HG02759 (cell line): ENCODE results near the gene PITPNM2.

Experiments
- ATAC-seq: cut with Tn5 transposase; IDR thresholded peaks from one replicate; pipeline ENCODE4 v1.9.1; 2021; ENCODE audit warnings: mild to moderate bottlenecking, moderate library complexity; ENCODE audit not compliant: unreplicated experiment

Gene PITPNM2

DNA sequence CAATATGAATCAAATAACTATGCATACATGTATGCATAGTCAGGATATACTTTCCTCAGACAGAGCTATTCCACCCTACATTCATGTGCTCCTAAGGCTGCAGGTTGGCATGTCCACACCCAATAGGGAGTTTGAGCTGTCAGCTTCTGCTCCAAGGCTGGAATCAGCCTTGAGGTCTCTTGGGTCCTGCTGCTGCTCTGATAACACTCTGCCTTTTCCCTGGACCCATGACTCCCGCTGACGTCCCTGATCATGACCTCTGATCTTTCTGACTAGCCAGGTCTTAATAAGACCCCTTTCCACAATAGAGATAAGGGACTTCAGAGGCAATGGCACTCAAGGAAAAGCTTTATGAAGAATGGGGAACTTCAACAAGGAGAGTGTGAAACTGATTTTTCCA is 5.7 kb downstream of the PITPNM2 start:
- ATAC-seq = no peak

DNA sequence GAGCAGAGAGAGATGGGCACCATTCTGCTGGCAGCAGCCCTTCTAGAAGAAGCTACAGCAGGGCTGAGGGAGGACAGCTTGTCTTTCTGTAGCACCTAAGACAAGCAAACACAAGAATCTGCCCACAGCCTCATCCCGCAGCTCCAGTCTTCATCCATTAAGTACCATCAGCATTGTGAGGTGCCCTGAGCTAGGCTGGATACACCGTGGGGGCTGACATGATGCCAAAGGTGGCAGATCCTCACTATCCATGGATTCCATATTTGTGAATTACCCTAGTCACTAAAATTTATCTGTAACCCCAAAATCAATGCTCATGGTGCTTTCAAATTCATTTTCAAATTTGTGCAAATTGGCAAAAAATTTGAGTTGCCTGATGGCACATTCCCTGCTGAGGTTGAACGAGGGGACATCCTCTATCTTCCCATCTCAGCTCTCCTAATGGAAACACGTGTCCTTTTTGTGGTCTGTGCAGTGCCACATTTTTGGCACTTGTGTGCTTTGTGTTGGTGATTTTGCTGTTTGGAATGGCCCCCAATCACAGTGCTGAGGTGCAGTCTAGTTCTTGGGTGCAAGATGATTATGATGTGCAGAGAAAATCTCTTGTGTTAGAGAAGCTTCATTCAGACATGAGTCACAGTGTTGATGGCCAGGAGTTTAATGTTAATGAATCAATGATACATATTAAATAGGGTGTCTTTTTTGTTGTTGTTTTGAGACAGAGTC is 7.0 kb downstream of the PITPNM2 start:
- ATAC-seq = no peak

DNA sequence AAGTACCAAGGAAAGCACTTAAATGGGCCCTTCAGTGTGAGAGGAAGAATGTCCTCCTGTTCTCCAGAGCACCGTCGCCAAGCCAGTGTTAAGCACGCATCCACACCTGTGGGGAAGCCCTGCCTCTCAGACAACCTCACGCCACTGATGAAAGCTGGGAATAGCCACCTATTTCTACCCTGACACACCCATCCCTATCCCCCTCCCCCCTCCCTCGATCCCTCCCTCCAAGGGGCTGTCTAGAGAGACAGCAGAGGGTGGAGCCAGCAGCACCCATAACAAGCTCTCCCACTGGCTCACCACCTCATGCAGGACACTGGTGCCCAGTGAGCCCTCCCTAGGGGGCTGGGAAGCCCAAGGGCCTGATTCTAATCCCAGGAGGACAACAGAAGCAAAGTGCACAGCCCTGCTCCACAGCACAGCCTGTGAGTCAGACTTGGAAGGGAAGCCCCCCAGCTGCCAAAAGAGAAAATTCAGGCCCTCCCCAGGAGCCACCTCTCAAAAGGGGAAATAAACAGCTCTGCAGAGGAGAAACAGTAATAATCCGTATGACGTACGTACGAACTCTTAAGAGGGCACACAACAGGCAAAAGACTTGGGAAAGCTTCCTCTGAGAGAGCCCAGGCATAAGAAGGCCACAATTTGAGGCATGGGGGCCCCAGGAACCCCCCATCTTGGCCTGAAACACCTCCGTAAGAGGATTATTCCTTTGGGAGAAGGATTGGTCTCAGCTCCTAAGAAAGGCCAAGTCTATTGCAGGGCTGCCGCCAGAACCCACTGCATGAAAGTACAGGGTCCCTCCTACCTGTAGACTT is 7.8 kb downstream of the PITPNM2 start:
- ATAC-seq = no peak

- no peak for ATAC-seq
Measured at GRCh38 chr12:123142518-123142840, 8.4 kb downstream of the PITPNM2 start.

DNA sequence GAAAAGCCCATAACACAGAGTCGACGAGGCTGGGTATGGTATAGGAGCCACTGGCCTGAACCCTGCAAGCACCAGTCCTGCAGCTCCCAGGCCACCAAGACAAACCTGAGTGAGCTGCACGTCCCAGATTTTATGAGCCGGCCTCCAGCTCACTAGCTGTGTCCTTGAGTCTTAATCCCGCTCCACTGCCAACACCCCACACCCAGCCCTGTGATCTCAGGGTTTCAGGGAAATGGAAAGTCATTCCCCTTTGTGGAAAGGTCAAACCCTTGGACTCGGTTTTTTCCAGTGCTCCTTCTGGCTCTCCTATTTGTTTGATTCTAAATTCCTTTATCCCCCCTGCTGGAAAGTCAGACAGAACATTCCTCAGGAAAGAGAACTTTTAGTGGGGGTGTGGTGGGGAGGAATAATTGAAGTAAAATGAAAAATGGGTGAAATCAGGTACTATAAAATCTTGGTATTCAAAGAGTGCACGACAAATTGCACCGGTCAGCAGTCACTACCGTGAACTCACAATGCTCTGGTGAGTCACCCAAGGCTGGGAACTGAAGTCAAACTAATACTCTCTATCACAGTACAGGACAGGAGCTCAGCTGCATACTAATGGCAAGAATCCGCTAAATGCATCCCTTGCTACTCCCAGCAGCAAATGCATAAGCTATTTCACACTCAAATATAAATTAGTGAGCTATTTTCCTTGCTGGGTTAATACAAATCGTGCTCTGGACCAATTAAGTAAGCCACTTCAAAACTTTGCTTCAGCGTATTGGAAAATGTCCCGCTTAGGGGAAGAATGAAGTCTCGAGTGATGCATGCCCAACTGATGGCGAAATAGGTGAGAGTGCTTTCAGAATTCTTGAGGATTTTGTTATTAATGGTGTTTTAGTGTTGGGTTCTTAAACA is 9.0 kb downstream of the PITPNM2 start:
- ATAC-seq = no peak

DNA sequence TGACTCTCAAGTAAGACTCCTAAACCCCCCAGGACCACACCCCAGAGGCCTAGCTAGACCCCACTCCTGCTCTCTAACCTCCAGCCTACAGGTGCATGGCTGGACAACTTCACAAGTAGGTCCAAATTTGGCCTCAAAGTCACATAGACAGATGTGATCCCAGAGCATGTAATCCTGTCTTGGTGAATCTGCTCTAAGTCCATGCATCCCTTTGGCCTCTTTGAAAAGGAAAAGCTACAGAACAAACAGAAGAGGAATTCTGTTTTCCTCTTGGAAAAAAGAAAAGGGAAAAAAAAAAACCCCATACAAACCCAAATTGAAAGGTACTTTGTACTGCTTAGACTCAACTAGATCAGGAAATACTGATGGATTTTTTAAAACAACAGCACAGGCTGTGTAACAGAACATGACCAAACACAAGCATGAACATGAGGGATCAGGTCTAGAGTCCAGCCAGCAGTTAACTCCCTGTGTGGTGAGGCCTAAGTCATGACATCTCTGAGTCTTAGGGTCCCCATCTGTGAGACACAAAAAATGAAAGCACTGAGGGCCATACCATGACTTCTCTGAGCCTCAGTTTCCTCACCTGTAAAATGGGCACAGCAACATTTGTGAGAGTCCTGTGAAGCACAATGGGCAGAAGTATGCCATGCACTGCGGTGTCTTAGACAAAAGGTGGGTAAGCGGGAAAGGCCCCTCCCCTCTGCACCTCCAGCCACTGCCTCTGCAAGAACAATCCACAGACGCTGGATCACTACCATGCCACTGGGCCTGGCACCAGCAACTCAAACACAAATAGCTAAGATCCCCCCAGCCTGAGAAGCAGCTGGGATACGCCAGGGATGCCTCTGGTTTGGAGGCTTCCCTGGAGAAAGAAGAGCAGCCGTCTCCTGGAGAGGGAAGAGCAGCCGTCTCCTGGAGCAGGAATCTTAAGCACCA is 9.9 kb downstream of the PITPNM2 start:
- no peak for ATAC-seq

GRCh38 chr12:123139926-123140675 is 10.8 kb downstream of the PITPNM2 start:
- ATAC-seq = no peak

- ATAC-seq = no peak
Measured at GRCh38 chr12:123135688-123136087, 15.2 kb downstream of the PITPNM2 start.

GRCh38 chr12:123134826-123135225 is 16.1 kb downstream of the PITPNM2 start:
- ATAC-seq = no peak

DNA sequence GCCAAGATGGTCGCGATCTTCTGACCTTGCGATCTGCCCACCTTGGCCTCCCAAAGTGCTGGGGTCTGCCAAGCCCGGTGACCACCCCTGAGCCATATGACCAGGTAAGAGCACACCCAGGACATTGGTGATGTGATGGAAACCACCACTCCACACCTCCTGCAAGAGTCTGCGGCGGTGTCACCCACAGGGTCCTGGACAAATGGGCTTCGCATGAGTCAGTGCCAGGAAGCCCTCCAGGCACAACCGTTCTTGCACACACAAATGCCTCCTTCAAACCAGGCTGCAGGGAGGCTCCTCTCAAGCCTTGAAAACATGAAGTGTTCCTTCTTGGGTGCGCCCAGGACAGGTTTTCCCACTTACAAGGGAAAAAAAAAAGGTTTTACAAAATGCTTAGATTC is 16.6 kb downstream of the PITPNM2 start:
- ATAC-seq = no peak

GRCh38 chr12:123133701-123134100 is 17.2 kb downstream of the PITPNM2 start:
- ATAC-seq = no peak

- ATAC-seq = no peak
Measured at GRCh38 chr12:123132951-123133619, 17.8 kb downstream of the PITPNM2 start.

DNA sequence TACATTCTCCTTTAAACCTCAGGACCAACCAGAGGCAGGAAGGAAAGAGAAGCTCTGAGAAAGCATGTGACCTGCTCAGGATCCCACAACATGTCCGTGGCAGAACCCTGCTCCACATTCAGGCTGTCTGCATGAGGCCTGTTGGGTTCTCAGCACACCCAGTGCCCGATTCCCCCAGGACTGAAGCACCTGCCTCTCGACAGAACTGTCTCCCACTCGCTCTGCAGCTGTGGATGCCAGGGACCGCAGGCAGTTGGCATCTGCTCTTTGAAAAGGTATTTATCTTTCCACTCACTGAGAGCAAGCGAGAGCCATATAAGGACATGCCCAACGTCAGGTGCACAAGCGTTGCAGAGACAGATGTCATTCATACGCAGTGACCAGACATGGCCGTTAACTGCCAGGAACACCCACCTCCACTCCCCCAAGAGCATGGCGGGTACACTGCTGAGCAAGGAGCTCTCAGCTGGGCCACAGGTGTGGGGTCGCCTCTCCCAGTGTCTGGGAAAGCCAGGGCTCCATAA is 18.9 kb downstream of the PITPNM2 start:
- ATAC-seq = no peak

DNA sequence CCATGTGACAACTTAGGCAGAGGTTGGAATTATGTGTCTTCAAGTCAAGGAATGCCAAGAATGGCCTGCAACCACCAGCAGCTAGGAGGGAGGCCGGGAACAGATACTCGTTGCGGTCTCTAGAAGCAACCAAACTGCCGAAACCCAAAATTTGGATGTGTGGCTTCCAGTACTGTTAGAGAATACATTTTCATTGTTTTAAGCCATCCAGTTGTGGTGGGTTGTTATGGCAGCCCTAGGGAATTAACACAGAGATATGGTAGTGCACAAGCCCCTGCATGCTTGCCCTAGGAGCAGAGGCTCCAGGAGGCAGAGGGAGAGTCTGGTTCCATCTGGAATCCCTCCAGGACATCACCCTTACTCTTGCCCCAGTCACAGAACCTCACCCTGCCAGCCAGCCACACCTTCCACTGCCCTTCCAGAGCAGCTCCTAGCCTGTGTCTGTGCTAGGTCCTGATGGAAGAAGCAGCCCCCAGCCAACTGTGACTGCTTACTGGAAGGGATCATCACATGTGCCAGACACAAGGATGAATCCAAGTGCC is 19.5 kb downstream of the PITPNM2 start:
- ATAC-seq = no peak

DNA sequence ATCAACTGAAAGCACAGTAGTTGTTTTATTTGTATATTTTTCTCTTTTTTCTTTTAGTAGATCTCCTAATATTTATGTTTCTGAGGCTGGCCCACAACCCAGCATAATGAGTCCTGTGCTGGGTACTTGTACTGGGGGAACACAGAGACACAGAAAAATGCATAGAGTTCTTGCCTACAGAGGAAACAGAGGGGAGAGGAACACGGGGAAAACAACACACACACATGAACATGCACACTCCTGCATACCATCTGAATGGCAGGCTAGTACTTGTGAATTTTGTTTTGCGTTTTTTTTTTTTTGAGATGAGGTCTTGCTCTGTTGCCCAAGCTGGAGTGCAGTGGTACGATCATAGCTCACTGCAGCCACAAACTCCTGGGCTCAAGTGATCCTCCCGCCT is 21.3 kb downstream of the PITPNM2 start:
- no peak for ATAC-seq

DNA sequence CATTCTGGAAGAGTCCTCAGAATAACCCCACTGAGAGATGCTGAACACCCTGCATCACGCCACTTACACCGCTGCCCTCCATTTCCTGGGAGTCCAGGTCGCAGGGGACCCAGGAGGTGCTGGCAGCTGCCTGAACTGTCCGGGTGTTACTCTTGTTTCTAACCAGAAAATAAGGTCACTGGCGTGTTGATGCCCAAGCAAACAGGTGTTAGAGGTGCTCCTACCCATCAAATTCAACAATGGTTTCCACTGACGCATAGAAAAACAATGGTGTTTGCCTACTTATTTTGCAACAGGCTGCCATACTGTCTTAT is 23.8 kb downstream of the PITPNM2 start:
- no peak for ATAC-seq

DNA sequence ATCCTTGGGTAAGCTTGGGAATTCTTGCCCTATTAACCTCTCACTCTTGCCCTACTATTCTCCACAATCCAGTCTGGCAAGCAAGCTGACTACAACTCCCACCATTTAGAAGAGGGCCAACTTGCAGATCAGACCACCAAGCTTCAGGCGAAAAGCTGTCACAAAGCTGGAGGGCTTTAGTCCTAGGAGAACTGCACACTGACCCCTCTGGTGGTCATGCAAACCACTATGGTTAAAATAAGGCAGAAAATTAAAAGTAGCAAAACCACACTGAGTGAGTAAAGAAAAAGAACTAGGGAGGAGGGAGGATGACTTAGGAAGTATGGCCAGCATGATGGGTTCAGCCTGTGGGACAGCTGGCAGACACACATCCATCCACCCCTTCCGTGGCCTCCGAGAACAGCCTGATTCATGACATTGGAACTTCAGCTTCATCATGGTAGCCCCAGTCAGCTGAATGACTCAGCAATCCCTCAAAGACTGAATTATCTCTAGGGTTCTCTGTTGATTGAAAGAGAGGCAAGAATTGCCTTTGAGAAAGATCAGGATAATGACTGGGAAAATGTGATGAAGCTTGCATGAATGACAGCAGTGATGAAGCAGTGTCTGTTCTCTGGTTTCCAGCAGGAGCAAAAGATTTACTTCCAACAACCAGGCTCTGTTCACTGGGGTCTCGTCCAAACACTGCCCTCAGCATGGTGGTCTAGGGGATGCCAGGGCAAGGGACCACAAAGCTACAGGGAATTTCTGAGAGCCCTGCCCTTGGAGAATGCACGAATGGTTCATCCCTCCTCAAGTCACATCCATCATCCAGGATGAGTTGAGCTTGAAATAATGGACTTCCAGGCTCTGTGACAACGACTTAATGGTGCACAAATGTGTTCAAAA is 24.4 kb downstream of the PITPNM2 start:
- ATAC-seq = no peak

DNA sequence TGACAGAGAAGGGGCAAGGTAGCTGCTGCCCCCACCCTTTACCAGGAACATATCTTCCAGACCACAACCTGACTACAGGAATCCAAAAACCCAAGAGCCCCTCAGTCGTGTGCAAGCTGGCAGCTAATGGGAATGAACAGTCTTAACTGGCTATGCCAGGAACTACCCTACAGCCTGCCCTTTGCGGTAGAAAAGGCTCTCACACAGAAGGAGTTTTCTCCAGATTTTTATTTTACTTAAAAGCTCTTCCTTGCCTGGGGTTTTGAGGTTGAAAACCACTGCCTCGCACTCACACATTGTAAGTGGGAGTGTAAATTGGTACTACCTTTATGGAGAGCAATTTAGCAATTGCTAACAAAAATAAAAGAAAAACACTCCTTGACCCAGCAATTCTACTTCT is 28.3 kb downstream of the PITPNM2 start:
- no peak for ATAC-seq
